ENCODE data around the gene PLEKHG4.

The PLEKHG4 gene

DNA sequence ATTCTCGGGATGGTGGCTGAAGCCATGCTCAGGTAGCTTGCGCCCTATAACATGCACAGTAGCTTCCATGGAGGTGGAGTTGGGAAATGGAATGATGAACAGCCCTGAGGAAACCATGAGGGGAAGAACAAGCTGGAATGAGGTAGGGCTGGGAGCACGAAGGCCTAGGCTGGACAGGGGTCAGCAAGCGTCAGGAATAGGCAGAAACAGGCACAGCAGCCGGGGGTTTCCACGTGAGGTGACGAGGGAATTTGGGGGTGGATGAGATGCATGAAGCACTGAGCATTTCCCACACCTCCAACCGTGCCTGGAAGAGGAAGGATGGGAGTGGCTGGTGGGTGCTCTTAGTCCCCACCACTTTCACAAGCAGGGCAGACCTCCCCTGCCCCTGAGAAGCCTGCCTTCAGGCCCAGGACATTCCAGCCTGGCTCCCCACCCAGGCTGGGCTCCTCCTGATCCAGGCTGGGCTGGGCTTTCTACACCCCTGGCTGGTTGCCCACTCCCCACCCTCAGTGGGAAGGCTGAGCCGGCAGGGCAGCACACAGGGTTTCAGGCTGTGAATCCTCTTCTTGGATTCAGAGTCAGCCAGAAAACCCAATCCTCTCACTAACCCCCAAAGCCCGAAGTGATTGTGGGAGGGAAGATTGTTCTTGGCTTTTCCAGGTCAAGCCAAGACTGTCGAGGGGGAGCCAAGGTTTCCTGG is 21.9 kb downstream of the PLEKHG4 start:
- TF ChIP-seq, protein P1, sequence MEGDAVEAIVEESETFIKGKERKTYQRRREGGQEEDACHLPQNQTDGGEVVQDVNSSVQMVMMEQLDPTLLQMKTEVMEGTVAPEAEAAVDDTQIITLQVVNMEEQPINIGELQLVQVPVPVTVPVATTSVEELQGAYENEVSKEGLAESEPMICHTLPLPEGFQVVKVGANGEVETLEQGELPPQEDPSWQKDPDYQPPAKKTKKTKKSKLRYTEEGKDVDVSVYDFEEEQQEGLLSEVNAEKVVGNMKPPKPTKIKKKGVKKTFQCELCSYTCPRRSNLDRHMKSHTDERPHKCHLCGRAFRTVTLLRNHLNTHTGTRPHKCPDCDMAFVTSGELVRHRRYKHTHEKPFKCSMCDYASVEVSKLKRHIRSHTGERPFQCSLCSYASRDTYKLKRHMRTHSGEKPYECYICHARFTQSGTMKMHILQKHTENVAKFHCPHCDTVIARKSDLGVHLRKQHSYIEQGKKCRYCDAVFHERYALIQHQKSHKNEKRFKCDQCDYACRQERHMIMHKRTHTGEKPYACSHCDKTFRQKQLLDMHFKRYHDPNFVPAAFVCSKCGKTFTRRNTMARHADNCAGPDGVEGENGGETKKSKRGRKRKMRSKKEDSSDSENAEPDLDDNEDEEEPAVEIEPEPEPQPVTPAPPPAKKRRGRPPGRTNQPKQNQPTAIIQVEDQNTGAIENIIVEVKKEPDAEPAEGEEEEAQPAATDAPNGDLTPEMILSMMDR (IDR thresholded peaks at IDR 0.05), result no peak

GRCh38 chr16:67302076-67302475 is 22.7 kb downstream of the PLEKHG4 start:
- TF ChIP-seq, protein P1 (IDR thresholded peaks at IDR 0.05), result no peak

- TF ChIP-seq, protein P1 (IDR thresholded peaks at IDR 0.05), result no peak
Observed at GRCh38 chr16:67302970-67303369, 23.6 kb downstream of the PLEKHG4 start.

- TF ChIP-seq, protein P1 (IDR thresholded peaks at IDR 0.05), result no peak
Observed at GRCh38 chr16:67304020-67304419, 24.7 kb downstream of the PLEKHG4 start.

DNA sequence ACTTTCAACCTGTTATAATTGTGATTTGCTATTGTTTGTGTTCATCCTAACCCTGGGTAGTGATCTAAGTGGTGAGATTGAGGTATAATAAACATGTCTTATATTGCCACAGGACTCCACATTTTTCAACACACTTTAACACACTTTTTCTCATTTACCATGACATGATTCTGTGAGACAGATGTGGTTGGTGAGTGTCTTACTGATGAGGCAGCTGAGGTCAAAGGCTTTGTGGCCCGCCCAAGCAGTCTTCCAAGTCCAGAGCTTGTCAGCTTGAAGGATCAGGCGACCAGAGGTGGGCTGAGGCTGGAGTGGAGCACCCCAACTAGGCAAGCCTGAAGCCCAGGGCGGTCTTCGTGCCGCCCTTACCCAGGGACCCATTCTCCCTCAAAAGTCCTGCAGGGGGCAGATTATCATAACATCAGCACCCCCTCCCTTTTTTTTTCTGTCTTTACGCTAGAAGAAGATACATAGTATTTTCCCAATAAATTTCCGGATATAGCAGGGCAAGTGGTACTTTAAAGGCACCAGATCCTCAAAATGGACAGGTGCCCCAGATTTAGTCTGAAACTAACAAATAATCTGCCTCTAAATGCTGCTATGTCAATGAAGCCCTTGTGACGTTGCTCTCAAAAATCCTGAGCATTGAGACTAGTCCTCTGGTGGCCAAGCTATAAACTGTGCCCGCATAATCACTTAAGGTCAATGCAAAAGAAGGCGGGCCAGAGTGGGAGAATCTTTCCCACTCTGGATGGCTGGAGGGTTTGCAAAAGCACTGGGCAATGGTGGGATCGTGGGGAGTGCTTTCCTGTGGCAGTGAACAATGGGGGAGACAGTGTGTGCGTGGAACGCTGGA is 26.1 kb downstream of the PLEKHG4 start:
- TF ChIP-seq, protein P1 (IDR thresholded peaks at IDR 0.05), result no peak

DNA sequence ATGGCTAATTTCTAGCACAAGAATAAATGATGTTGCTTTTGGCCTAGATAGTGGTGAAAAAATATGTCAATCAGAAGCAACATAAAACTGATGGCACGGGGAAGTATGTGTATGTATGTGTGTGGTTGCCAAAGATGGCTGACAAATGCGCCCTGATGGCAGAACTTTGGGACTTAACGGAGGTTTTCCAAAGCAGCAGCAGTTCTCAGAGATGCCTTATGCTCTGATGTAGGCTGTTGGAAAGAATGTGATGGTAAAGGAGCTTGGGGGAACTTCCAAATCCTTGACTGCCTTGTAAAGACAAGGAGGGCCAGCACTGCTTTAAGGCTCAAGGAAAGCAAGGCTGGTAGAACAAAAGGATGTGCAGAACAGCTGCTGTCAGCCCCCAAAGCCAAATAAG is 31.2 kb downstream of the PLEKHG4 start:
- TF ChIP-seq, protein P1 (IDR thresholded peaks at IDR 0.05), result no peak

GRCh38 chr16:67311607-67312488 is 32.5 kb downstream of the PLEKHG4 start:
- TF ChIP-seq, protein P1 (IDR thresholded peaks at IDR 0.05), result no peak

All from LNCAP (cell line).